Immature natural killer cell (primary cell): ENCODE data around the gene MINAR1. TPM values are rescaled to one million over a fixed set of nuclear protein-coding genes. Genes with fewer than 3 reads are reported as not detected.
"Not testable (repeated sequence)": the region's sequence is repeated elsewhere in the genome, so short reads cannot be mapped to it uniquely, and the experiment has no call there.

Experiments
- DNase-seq, 3 donors: peaks; one replicate each; pipeline ENCODE4 v3.0.0; 2022; ENCODE audit warnings: mixed read lengths in 1 of 3
- H3K27ac Mint-ChIP-seq, 6 donors: one replicate each; pipeline ENCODE4 v1.8.0; 2020; ENCODE audit warnings: mixed read lengths in 6 of 6, mild to moderate bottlenecking in 5 of 6, inconsistent platforms in 4 of 6, moderate library complexity in 3 of 6
- H3K27me3 Mint-ChIP-seq, 3 donors: one replicate each; pipeline ENCODE4 v1.8.0; 2020 to 2021; ENCODE audit warnings: low read depth in 3 of 3, mild to moderate bottlenecking in 3 of 3, mixed read lengths in 3 of 3, moderate library complexity in 3 of 3, inconsistent platforms in 1 of 3
- H3K36me3 Mint-ChIP-seq, 3 donors: one replicate each; pipeline ENCODE4 v1.8.0; 2020; ENCODE audit warnings: mixed read lengths in 3 of 3, inconsistent platforms in 2 of 3, mild to moderate bottlenecking in 2 of 3
- H3K4me1 Mint-ChIP-seq, 2 donors: one replicate each; pipeline ENCODE4 v1.8.0; 2020; ENCODE audit warnings: inconsistent platforms in 2 of 2, mild to moderate bottlenecking in 2 of 2, mixed read lengths in 2 of 2, moderate library complexity in 1 of 2
- H3K4me3 Mint-ChIP-seq, 5 donors: one replicate each; pipeline ENCODE4 v1.8.0; 2020; ENCODE audit warnings: mild to moderate bottlenecking in 5 of 5, mixed read lengths in 5 of 5, inconsistent platforms in 3 of 5, moderate library complexity in 3 of 5
- H3K9me3 Mint-ChIP-seq, 6 donors: one replicate each; pipeline ENCODE4 v1.8.0; 2020; ENCODE audit warnings: mild to moderate bottlenecking in 6 of 6, mixed read lengths in 6 of 6, inconsistent platforms in 4 of 6, moderate library complexity in 3 of 6
- polyA plus RNA-seq, 3 donors: library from polyadenylated mRNA; unstranded; fragments of 300-500 nt; fragmentation: Illumina TruSeq; gene quantifications; one replicate each; pipeline ENCODE4 v1.2.3, GENCODE V29; 2021

Gene MINAR1
- polyA plus RNA-seq, 3 donors from 2014 or later = 0.07 to 0.09 TPM; not detected in 1

- Mint-ChIP-seq H3K27me3 (no peaks in the 10 kb centered on the region), H3K9me3 (no peaks in the 10 kb centered on the region), H3K27ac (no peak overlapping the region), H3K36me3 (peaks cover 0 to 27% (median 4%) of the 10 kb centered on the region in 3 donors), H3K4me3 (no peak overlapping the region), H3K4me1 (no peaks in the 10 kb centered on the region)
- DNase-seq = no peak
Observed at GRCh38 chr15:79412429-79412828, 19.7 kb upstream of the MINAR1 start.

GRCh38 chr15:79416876-79417275 is 15.3 kb upstream of the MINAR1 start:
- H3K36me3 Mint-ChIP-seq = peaks cover 0 to 20% (median 4%) of the 10 kb centered on the region in 3 donors
- no peaks in the 10 kb centered on the region for H3K9me3 Mint-ChIP-seq
- H3K4me1 Mint-ChIP-seq = no peaks in the 10 kb centered on the region
- H3K4me3 Mint-ChIP-seq = no peak overlapping the region
- DNase-seq = no peak
- H3K27ac Mint-ChIP-seq = no peak overlapping the region
- H3K27me3 Mint-ChIP-seq = peaks cover 0 to 3% (median 0%) of the 10 kb centered on the region in 3 donors

- no peaks in the 10 kb centered on the region for H3K9me3 Mint-ChIP-seq
- DNase-seq = no peak
- H3K36me3 Mint-ChIP-seq = peaks cover 0 to 6% (median 4%) of the 10 kb centered on the region in 3 donors
- H3K27me3 Mint-ChIP-seq = peaks cover 0 to 3% (median 0%) of the 10 kb centered on the region in 3 donors
- H3K27ac Mint-ChIP-seq = no peak overlapping the region
- H3K4me1 Mint-ChIP-seq = no peaks in the 10 kb centered on the region
- no peak overlapping the region for H3K4me3 Mint-ChIP-seq
Observed at GRCh38 chr15:79418693-79419279, 13.3 kb upstream of the MINAR1 start.

GRCh38 chr15:79425591-79426295 is 6.4 kb upstream of the MINAR1 start:
- Mint-ChIP-seq H3K4me1 (peaks cover 0 to 6% of the 10 kb centered on the region in 2 donors), H3K9me3 (peaks cover 0 to 3% (median 0%) of the 10 kb centered on the region in 6 donors), H3K36me3 (peaks cover 0 to 7% (median 3%) of the 10 kb centered on the region in 3 donors), H3K27ac (no peak overlapping the region), H3K27me3 (peaks cover 0 to 12% (median 8%) of the 10 kb centered on the region in 3 donors), H3K4me3 (no peak overlapping the region)
- DNase-seq = no peak

- H3K9me3 Mint-ChIP-seq, H3K36me3 Mint-ChIP-seq, H3K4me3 Mint-ChIP-seq, H3K4me1 Mint-ChIP-seq, DNase-seq: not testable (repeated sequence)
- Mint-ChIP-seq H3K27ac (peak overlapping the region in 1 of 6 donors; percentile 47), H3K27me3 (peaks cover 5 to 12% (median 7%) of the 10 kb centered on the region in 3 donors)
Observed at GRCh38 chr15:79426899-79427298, 5.2 kb upstream of the MINAR1 start.

- DNase-seq = no peak
- H3K9me3 Mint-ChIP-seq = peaks cover 0 to 3% (median 0%) of the 10 kb centered on the region in 6 donors
- no peak overlapping the region for H3K4me3 Mint-ChIP-seq
- no peak overlapping the region for H3K27ac Mint-ChIP-seq
- peaks cover 4 to 6% of the 10 kb centered on the region in 2 donors for H3K4me1 Mint-ChIP-seq
- peaks cover 0 to 7% (median 3%) of the 10 kb centered on the region in 3 donors for H3K36me3 Mint-ChIP-seq
- peaks cover 7 to 14% (median 7%) of the 10 kb centered on the region in 3 donors for H3K27me3 Mint-ChIP-seq
Observed at GRCh38 chr15:79427781-79428598, 4.1 kb upstream of the MINAR1 start.

- Mint-ChIP-seq H3K27me3 (peaks cover 15 to 25% (median 16%) of the 10 kb centered on the region in 3 donors), H3K36me3 (peaks cover 0 to 3% (median 0%) of the 10 kb centered on the region in 3 donors), H3K9me3 (peaks cover 0 to 3% (median 0%) of the 10 kb centered on the region in 6 donors), H3K4me3 (peak overlapping the region in 1 of 5 donors; percentile 19), H3K4me1 (peaks cover 4 to 6% of the 10 kb centered on the region in 2 donors), H3K27ac (no peak overlapping the region)
- DNase-seq = no peak
Observed at GRCh38 chr15:79430901-79431635, 1.1 kb upstream of the MINAR1 start.

- Mint-ChIP-seq H3K27me3 (peaks cover 15 to 25% (median 16%) of the 10 kb centered on the region in 3 donors), H3K9me3 (no peaks in the 10 kb centered on the region), H3K36me3 (peaks cover 0 to 3% (median 0%) of the 10 kb centered on the region in 3 donors), H3K27ac (no peak overlapping the region), H3K4me3 (no peak overlapping the region), H3K4me1 (peaks cover 4 to 6% of the 10 kb centered on the region in 2 donors)
- DNase-seq = no peak
Observed at GRCh38 chr15:79432345-79433275, 474 bp downstream of the MINAR1 start.

- peaks cover 4 to 6% of the 10 kb centered on the region in 2 donors for H3K4me1 Mint-ChIP-seq
- H3K27me3 Mint-ChIP-seq = peaks cover 15 to 24% (median 16%) of the 10 kb centered on the region in 3 donors
- no peak for DNase-seq
- no peak overlapping the region for H3K27ac Mint-ChIP-seq
- H3K4me3 Mint-ChIP-seq = no peak overlapping the region
- no peaks in the 10 kb centered on the region for H3K9me3 Mint-ChIP-seq
- peaks cover 0 to 3% (median 0%) of the 10 kb centered on the region in 3 donors for H3K36me3 Mint-ChIP-seq
Observed at GRCh38 chr15:79433276-79433990, 1.3 kb downstream of the MINAR1 start.

- no peak overlapping the region for H3K4me3 Mint-ChIP-seq
- H3K36me3 Mint-ChIP-seq = peaks cover 0 to 3% (median 0%) of the 10 kb centered on the region in 3 donors
- DNase-seq = no peak
- H3K9me3 Mint-ChIP-seq = no peaks in the 10 kb centered on the region
- H3K27me3 Mint-ChIP-seq = peaks cover 15 to 22% (median 16%) of the 10 kb centered on the region in 3 donors
- no peak overlapping the region for H3K27ac Mint-ChIP-seq
- H3K4me1 Mint-ChIP-seq = peaks cover 4 to 6% of the 10 kb centered on the region in 2 donors
Observed at GRCh38 chr15:79434361-79434760, 2.2 kb downstream of the MINAR1 start.

GRCh38 chr15:79436037-79436780 is 4.1 kb downstream of the MINAR1 start:
- H3K9me3 Mint-ChIP-seq = no peaks in the 10 kb centered on the region
- H3K4me1 Mint-ChIP-seq = peaks cover 0 to 3% of the 10 kb centered on the region in 2 donors
- no peak overlapping the region for H3K4me3 Mint-ChIP-seq
- H3K27ac Mint-ChIP-seq = no peak overlapping the region
- peaks cover 10 to 16% (median 13%) of the 10 kb centered on the region in 3 donors for H3K27me3 Mint-ChIP-seq
- no peaks in the 10 kb centered on the region for H3K36me3 Mint-ChIP-seq
- no peak for DNase-seq
